SK-MEL-5 (cell line): Measurements from ENCODE around the gene DUSP8. TPM values are rescaled to one million over a fixed set of nuclear protein-coding genes. Genes with fewer than 3 reads are reported as not detected.

Experiments
- DNase-seq: peaks from one replicate; pipeline ENCODE4 v3.0.0-alpha.2; 2016; ENCODE audit warnings: low read depth, low spot score
- in situ Hi-C: cut with HindIII; loops from 2 replicates; pipeline ENCODE4 v1.10.0; 2016; ENCODE audit warnings: low sequenced_read_pairs, high pct_unique_total_duplicates, low pct_unique_long_range_greater_than_20kb
- total RNA-seq: library from RNA; depleted of rRNA; stranded (reverse); fragments of >200 nt; shearing (Covaris generic); gene quantifications from 2 replicates; pipeline ENCODE4 v1.2.3, GENCODE V29; 2014

The DUSP8 gene
- total RNA-seq, 1 experiment from 2014 or later: 0.85 TPM

- in situ Hi-C loops: no loop called here
- DNase-seq: no peak
Observed at GRCh38 chr11:1560649-1561251, 11.3 kb downstream of the DUSP8 start.

GRCh38 chr11:1560002-1560648, 11.9 kb downstream of the DUSP8 start:
- in situ Hi-C loops: no loop called here
- DNase-seq: no peak

GRCh38 chr11:1559111-1559951, 12.7 kb downstream of the DUSP8 start:
- no peak for DNase-seq
- in situ Hi-C loops: no loop called here

- in situ Hi-C loops: no loop called here
Observed at GRCh38 chr11:1558775-1559110, 13.3 kb downstream of the DUSP8 start.

GRCh38 chr11:1557904-1558774, 13.9 kb downstream of the DUSP8 start:
- in situ Hi-C loops: no loop called here

More at GRCh38 chr11:1558775-1559110, 13.3 kb downstream of the DUSP8 start:
- DNase-seq: no peak

GRCh38 chr11:1557051-1557884, 14.8 kb downstream of the DUSP8 start:
- in situ Hi-C loops: no loop called here

More at GRCh38 chr11:1557904-1558774, 13.9 kb downstream of the DUSP8 start:
- no peak for DNase-seq

GRCh38 chr11:1556278-1556902, 15.7 kb downstream of the DUSP8 start:
- DNase-seq: no peak
- in situ Hi-C loops: no loop called here

More at GRCh38 chr11:1557051-1557884, 14.8 kb downstream of the DUSP8 start:
- no peak for DNase-seq

- in situ Hi-C loops: no loop called here
- DNase-seq: no peak
Observed at GRCh38 chr11:1555713-1556153, 16.3 kb downstream of the DUSP8 start.

GRCh38 chr11:1554981-1555712, 16.9 kb downstream of the DUSP8 start:
- in situ Hi-C loops: no loop called here
- DNase-seq: no peak

- no peak for DNase-seq
- in situ Hi-C loops: no loop called here
Observed at GRCh38 chr11:1553808-1554594, 18.1 kb downstream of the DUSP8 start.

- in situ Hi-C loops: no loop called here
Observed at GRCh38 chr11:1549338-1550330, 22.4 kb downstream of the DUSP8 start.

GRCh38 chr11:1548221-1549070, 23.6 kb downstream of the DUSP8 start:
- peak; percentile 70 for DNase-seq
- in situ Hi-C loops: no loop called here

More at GRCh38 chr11:1549338-1550330, 22.4 kb downstream of the DUSP8 start:
- peak; percentile 69 for DNase-seq

GRCh38 chr11:1547467-1548098, 24.5 kb downstream of the DUSP8 start:
- in situ Hi-C loops: no loop called here
- DNase-seq: no peak
